Peyer's patch (tissue), 4 donors: ENCODE measurements around the gene KCTD1. TPM values are rescaled to one million over a fixed set of nuclear protein-coding genes. Genes with fewer than 3 reads are reported as not detected.

Experiments used
- DNase-seq, 3 donors: peaks; one replicate each; pipeline ENCODE4 v3.0.0-alpha.2; 2017 to 2019
- H3K27ac ChIP-seq, 4 donors: fragments of 200-600 bp; sonication (generic); one replicate each; pipeline ENCODE4 v1.5.1; 2016 to 2019
- H3K27me3 ChIP-seq, 2 donors: fragments of 200-600 bp; sonication (generic); one replicate each; pipeline ENCODE4 v1.5.1; 2019
- H3K36me3 ChIP-seq, 3 donors: fragments of 200-600 bp; sonication (generic); one replicate each; pipeline ENCODE4 v1.5.1; 2016 to 2019
- H3K4me1 ChIP-seq, 4 donors: fragments of 200-600 bp; sonication (generic); one replicate each; pipeline ENCODE4 v1.5.1; 2016 to 2019
- H3K4me3 ChIP-seq, 4 donors: fragments of 200-600 bp; sonication (generic); 1 replicate in 3 of 4; 2 replicates in 1 of 4; pipeline ENCODE4 v1.5.1; 2016 to 2019; ENCODE audit warnings: mild to moderate bottlenecking in 1 of 4
- H3K9me3 ChIP-seq, 4 donors: fragments of 200-600 bp; sonication (generic); one replicate each; pipeline ENCODE4 v1.5.1; 2016 to 2019; ENCODE audit warnings: mild to moderate bottlenecking in 1 of 4
- CTCF ChIP-seq, 6 experiments: fragments of 450-650 bp in 4 of 6; fragments of 200-600 bp in 2 of 6; sonication (generic) in 1 of 6; IDR thresholded peaks; one replicate each; pipeline ENCODE4 v1.5.1; 2017 to 2019; ENCODE audit warnings: antibody characterized with exemption in 6 of 6, mild to moderate bottlenecking in 3 of 6, moderate library complexity in 1 of 6
- POLR2A ChIP-seq, 2 donors: fragments of 450-650 bp; IDR thresholded peaks; one replicate each; pipeline ENCODE4 v1.5.1; 2017; ENCODE audit warnings: antibody characterized with exemption in 2 of 2, mild to moderate bottlenecking in 2 of 2, moderate library complexity in 2 of 2
- total RNA-seq, 4 donors: library from RNA; depleted of rRNA; stranded (reverse); fragments of >200 nt; gene quantifications; one replicate each; pipeline ENCODE4 v1.1.0, GENCODE V29; 2016

KCTD1 gene
- total RNA-seq, 4 donors from 2014 or later, result 2.5 to 6.3 (median 4.7) TPM

- no peaks in the 10 kb centered on the region for H3K9me3 ChIP-seq
- no peak for DNase-seq
- no peaks in the 10 kb centered on the region for H3K4me1 ChIP-seq
- no peaks in the 10 kb centered on the region for H3K36me3 ChIP-seq
- H3K27ac ChIP-seq, result no peak overlapping the region
- TF ChIP-seq POLR2A (IDR thresholded peaks at IDR 0.05) (no peak), CTCF (IDR thresholded peaks at IDR 0.05) (no peak)
- H3K27me3 ChIP-seq, result no peaks in the 10 kb centered on the region
- H3K4me3 ChIP-seq, result no peak overlapping the region
Observed at GRCh38 chr18:26532367-26533340, 15.7 kb downstream of the KCTD1 start.

- no peaks in the 10 kb centered on the region for H3K9me3 ChIP-seq
- H3K4me3 ChIP-seq, result no peak overlapping the region
- H3K27ac ChIP-seq, result no peak overlapping the region
- no peak for TF ChIP-seq CTCF (IDR thresholded peaks at IDR 0.05)
- TF ChIP-seq POLR2A (IDR thresholded peaks at IDR 0.05), result no peak
- H3K36me3 ChIP-seq, result no peaks in the 10 kb centered on the region
- no peaks in the 10 kb centered on the region for H3K4me1 ChIP-seq
- no peaks in the 10 kb centered on the region for H3K27me3 ChIP-seq
- DNase-seq, result no peak
Observed at GRCh38 chr18:26531605-26532298, 16.6 kb downstream of the KCTD1 start.

GRCh38 chr18:26526966-26527234 lies 21.5 kb downstream of the KCTD1 start:
- H3K4me1 ChIP-seq, result no peaks in the 10 kb centered on the region
- no peak overlapping the region for H3K27ac ChIP-seq

GRCh38 chr18:26526128-26526965 lies 22.0 kb downstream of the KCTD1 start:
- no peak for DNase-seq
- H3K36me3 ChIP-seq, result no peaks in the 10 kb centered on the region
- no peak overlapping the region for H3K27ac ChIP-seq
- H3K4me1 ChIP-seq, result no peaks in the 10 kb centered on the region
- no peak overlapping the region for H3K4me3 ChIP-seq
- H3K9me3 ChIP-seq, result no peaks in the 10 kb centered on the region
- H3K27me3 ChIP-seq, result no peaks in the 10 kb centered on the region
- TF ChIP-seq CTCF (IDR thresholded peaks at IDR 0.05) (no peak), POLR2A (IDR thresholded peaks at IDR 0.05) (no peak)

More at GRCh38 chr18:26526966-26527234, 21.5 kb downstream of the KCTD1 start:
- no peak for DNase-seq
- no peak for TF ChIP-seq CTCF (IDR thresholded peaks at IDR 0.05)
- TF ChIP-seq POLR2A (IDR thresholded peaks at IDR 0.05), result no peak
- H3K9me3 ChIP-seq, result no peaks in the 10 kb centered on the region
- no peak overlapping the region for H3K4me3 ChIP-seq
- H3K36me3 ChIP-seq, result no peaks in the 10 kb centered on the region
- no peaks in the 10 kb centered on the region for H3K27me3 ChIP-seq

GRCh38 chr18:26524504-26525351 lies 23.6 kb downstream of the KCTD1 start:
- no peaks in the 10 kb centered on the region for H3K9me3 ChIP-seq
- no peak for DNase-seq
- no peaks in the 10 kb centered on the region for H3K27me3 ChIP-seq
- H3K27ac ChIP-seq, result no peak overlapping the region
- H3K4me3 ChIP-seq, result no peak overlapping the region
- TF ChIP-seq CTCF (IDR thresholded peaks at IDR 0.05) (no peak), POLR2A (IDR thresholded peaks at IDR 0.05) (no peak)
- no peaks in the 10 kb centered on the region for H3K4me1 ChIP-seq
- H3K36me3 ChIP-seq, result no peaks in the 10 kb centered on the region
